GM18519 (cell line): Measurements from ENCODE around the gene FOXN3.
"Not testable (repeated sequence)": the region's sequence is repeated elsewhere in the genome, so short reads cannot be mapped to it uniquely, and the experiment has no call there.

Experiments
- ATAC-seq: cut with Tn5 transposase; IDR thresholded peaks from one replicate; pipeline ENCODE4 v1.9.1; 2021; ENCODE audit warnings: mild to moderate bottlenecking, moderate library complexity; ENCODE audit not compliant: unreplicated experiment, low FRiP score

The FOXN3 gene

GRCh38 chr14:89309670-89310177 is 107.3 kb downstream of the FOXN3 start:
- no peak for ATAC-seq

GRCh38 chr14:89308232-89308959 is 108.6 kb downstream of the FOXN3 start:
- ATAC-seq, result no peak

GRCh38 chr14:89307409-89307808 is 109.6 kb downstream of the FOXN3 start:
- ATAC-seq, result no peak

- ATAC-seq, result peak; percentile 40
Measured at GRCh38 chr14:89304972-89305703, 111.9 kb downstream of the FOXN3 start.

GRCh38 chr14:89304561-89304960 is 112.5 kb downstream of the FOXN3 start:
- ATAC-seq, result no peak

- ATAC-seq, result peak; percentile 60
Measured at GRCh38 chr14:89303456-89304435, 113.3 kb downstream of the FOXN3 start.

GRCh38 chr14:89302396-89302950 is 114.6 kb downstream of the FOXN3 start:
- ATAC-seq, result no peak

- no peak for ATAC-seq
Measured at GRCh38 chr14:89299587-89299986, 117.4 kb downstream of the FOXN3 start.

- ATAC-seq, result no peak
Measured at GRCh38 chr14:89298056-89298834, 118.8 kb downstream of the FOXN3 start.

GRCh38 chr14:89296281-89296745 is 120.7 kb downstream of the FOXN3 start:
- no peak for ATAC-seq

GRCh38 chr14:89294872-89295271 is 122.2 kb downstream of the FOXN3 start:
- ATAC-seq, result no peak

- ATAC-seq, result not testable (repeated sequence)
Measured at GRCh38 chr14:89294469-89294868, 122.6 kb downstream of the FOXN3 start.

- ATAC-seq, result no peak
Measured at GRCh38 chr14:89294060-89294459, 123.0 kb downstream of the FOXN3 start.

- no peak for ATAC-seq
Measured at GRCh38 chr14:89293314-89293916, 123.6 kb downstream of the FOXN3 start.

- ATAC-seq, result no peak
Measured at GRCh38 chr14:89292579-89293313, 124.3 kb downstream of the FOXN3 start.

GRCh38 chr14:89291351-89291940 is 125.6 kb downstream of the FOXN3 start:
- no peak for ATAC-seq

GRCh38 chr14:89290813-89291212 is 126.2 kb downstream of the FOXN3 start:
- ATAC-seq, result no peak

- no peak for ATAC-seq
Measured at GRCh38 chr14:89289477-89289876, 127.6 kb downstream of the FOXN3 start.
